Measurements from ENCODE around the gene GPR160. TPM values are rescaled to one million over a fixed set of nuclear protein-coding genes. Genes with fewer than 3 reads are reported as not detected.

Gene GPR160
- total RNA-seq, 1 experiment from 2014 or later: 16.1 TPM

DNA sequence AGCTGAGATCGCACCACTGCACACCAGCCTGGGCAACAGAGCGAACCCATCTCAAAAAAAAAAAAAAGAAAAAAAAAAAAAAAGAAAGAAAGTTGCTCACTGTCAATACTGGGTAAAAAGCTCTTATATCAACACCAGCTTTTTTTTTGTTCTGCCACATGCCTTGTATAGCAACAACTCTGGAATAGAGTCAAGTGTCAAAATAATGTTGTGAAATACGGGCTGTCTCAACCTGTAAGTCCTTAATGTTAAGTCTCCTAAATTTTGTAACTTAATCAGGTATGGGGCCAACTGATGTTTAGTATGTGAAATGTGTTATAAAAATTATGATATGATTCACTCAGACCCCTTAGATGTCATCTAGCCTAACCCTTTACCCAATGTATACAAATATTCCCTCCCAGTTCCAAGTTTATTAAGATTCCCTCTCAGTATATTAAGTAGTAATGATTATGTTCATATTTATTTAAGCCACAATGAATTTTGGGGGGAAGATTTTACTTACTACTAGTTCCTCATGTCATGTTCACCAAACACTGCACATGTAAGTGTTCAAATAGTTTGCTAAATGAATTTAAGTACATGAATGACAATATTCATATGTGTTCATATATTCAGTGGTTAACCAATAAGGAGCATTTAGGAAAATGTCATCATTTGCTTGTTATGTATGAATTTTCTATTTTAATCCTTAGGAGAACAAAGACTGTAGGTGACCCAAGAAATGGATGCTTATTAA lies 52.2 kb downstream of the GPR160 start:
- Mint-ChIP-seq H3K4me1 (ENCODE audit: low read depth, unreplicated experiment) (no peaks in the 10 kb centered on the region), H3K36me3 (ENCODE audit: insufficient read depth, unreplicated experiment) (peaks cover 19% of the 10 kb centered on the region), H3K4me3 (ENCODE audit: unreplicated experiment) (no peak overlapping the region), H3K27me3 (ENCODE audit: insufficient read depth, unreplicated experiment) (no peaks in the 10 kb centered on the region), H3K27ac (ENCODE audit: unreplicated experiment) (no peak overlapping the region), H3K9me3 (ENCODE audit: unreplicated experiment) (no peaks in the 10 kb centered on the region)
- TF ChIP-seq, protein P1, sequence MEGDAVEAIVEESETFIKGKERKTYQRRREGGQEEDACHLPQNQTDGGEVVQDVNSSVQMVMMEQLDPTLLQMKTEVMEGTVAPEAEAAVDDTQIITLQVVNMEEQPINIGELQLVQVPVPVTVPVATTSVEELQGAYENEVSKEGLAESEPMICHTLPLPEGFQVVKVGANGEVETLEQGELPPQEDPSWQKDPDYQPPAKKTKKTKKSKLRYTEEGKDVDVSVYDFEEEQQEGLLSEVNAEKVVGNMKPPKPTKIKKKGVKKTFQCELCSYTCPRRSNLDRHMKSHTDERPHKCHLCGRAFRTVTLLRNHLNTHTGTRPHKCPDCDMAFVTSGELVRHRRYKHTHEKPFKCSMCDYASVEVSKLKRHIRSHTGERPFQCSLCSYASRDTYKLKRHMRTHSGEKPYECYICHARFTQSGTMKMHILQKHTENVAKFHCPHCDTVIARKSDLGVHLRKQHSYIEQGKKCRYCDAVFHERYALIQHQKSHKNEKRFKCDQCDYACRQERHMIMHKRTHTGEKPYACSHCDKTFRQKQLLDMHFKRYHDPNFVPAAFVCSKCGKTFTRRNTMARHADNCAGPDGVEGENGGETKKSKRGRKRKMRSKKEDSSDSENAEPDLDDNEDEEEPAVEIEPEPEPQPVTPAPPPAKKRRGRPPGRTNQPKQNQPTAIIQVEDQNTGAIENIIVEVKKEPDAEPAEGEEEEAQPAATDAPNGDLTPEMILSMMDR (IDR thresholded peaks at IDR 0.05; ENCODE audit: insufficient read depth in 1 of 2, low read depth in 1 of 2, low read length in 1 of 2, severe bottlenecking in 1 of 2, unreplicated experiment in 1 of 2): no peak
- intact Hi-C loops (cut with micrococcal nuclease; ENCODE audit: unreplicated experiment): no loop called here
- Histone ChIP-seq H3K27me3 (replicated peaks; ENCODE audit: control insufficient read depth, insufficient read depth, low read length) (no peaks in the 10 kb centered on the region), H3K9me3 (no peaks in the 10 kb centered on the region), H3K4me3 (ENCODE audit: low read depth, low read length) (no peak overlapping the region), H3K36me3 (ENCODE audit: control insufficient read depth, insufficient read depth, low read length) (peaks cover 2% of the 10 kb centered on the region; the same call in 1 of the 2 replicates), H3K4me1 (no peaks in the 10 kb centered on the region)
- no TSS peak for BruUV-seq (replicated peaks)
- CTCF ChIA-PET: no interaction called here
- POLR2A ChIA-PET: no interaction called here
- no peak for DNase-seq

DNA sequence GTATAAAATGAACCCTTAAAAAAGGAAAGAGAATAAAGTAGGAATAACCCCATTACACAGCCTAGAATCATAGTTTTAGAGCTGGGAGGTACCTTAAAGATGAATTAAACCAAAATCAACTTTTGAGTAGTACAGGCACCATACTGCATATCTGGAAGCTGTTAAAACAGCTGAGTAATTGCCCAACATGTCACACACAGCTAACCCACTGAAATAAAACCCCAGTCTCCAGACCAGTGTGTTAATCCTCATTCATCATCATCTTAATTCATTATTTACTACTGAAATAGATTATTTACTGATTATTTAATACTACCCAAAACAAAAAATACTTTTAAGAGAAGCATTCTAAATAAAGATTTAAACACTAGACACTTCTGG lies 52.8 kb downstream of the GPR160 start:
- H3K27ac Mint-ChIP-seq (ENCODE audit: unreplicated experiment): no peak overlapping the region
- intact Hi-C loops (cut with micrococcal nuclease; ENCODE audit: unreplicated experiment): no loop called here
- no peaks in the 10 kb centered on the region for H3K27me3 ChIP-seq (replicated peaks; ENCODE audit: control insufficient read depth, insufficient read depth, low read length)
- no peaks in the 10 kb centered on the region for H3K9me3 Mint-ChIP-seq (ENCODE audit: unreplicated experiment)
- no peak overlapping the region for H3K4me3 Mint-ChIP-seq (ENCODE audit: unreplicated experiment)
- no peak for DNase-seq
- no peaks in the 10 kb centered on the region for H3K9me3 ChIP-seq
- CTCF ChIA-PET: no interaction called here
- H3K36me3 ChIP-seq (ENCODE audit: control insufficient read depth, insufficient read depth, low read length): no peaks in the 10 kb centered on the region; the same call in 1 of the 2 replicates
- TF ChIP-seq, protein P1 (IDR thresholded peaks at IDR 0.05; ENCODE audit: insufficient read depth in 1 of 2, low read depth in 1 of 2, low read length in 1 of 2, severe bottlenecking in 1 of 2, unreplicated experiment in 1 of 2): no peak
- H3K4me3 ChIP-seq (ENCODE audit: low read depth, low read length): no peak overlapping the region
- H3K36me3 Mint-ChIP-seq (ENCODE audit: insufficient read depth, unreplicated experiment): peaks cover 20% of the 10 kb centered on the region
- no TSS peak for BruUV-seq (replicated peaks)
- H3K4me1 Mint-ChIP-seq (ENCODE audit: low read depth, unreplicated experiment): no peaks in the 10 kb centered on the region
- POLR2A ChIA-PET: no interaction called here
- no peaks in the 10 kb centered on the region for H3K4me1 ChIP-seq
- H3K27me3 Mint-ChIP-seq (ENCODE audit: insufficient read depth, unreplicated experiment): no peaks in the 10 kb centered on the region

DNA sequence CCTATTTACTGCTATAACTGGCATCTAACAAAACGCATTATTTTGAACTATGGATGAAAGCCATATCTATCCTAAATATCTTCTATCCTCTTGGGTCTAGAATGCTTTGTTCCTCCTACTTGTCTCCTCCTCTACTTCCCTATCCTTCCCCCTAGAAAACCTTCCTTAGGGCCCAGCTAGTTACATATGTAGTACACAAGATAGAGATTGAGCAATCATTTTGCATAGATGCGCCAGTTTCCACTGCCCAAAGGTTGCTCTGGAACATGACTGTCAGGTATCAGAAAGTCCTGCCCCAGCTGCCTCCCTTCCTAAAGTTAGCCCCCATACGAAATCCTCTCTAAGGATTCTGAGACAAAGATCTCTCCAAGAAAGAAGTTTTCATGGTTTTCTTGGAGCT lies 55.1 kb downstream of the GPR160 start:
- DNase-seq: no peak
- H3K4me1 ChIP-seq: no peaks in the 10 kb centered on the region
- H3K4me3 ChIP-seq (ENCODE audit: low read depth, low read length): no peak overlapping the region
- ChIA-PET POLR2A (no interaction called here), CTCF (no interaction called here)
- no peaks in the 10 kb centered on the region for H3K9me3 Mint-ChIP-seq (ENCODE audit: unreplicated experiment)
- no peak overlapping the region for H3K4me3 Mint-ChIP-seq (ENCODE audit: unreplicated experiment)
- H3K27ac Mint-ChIP-seq (ENCODE audit: unreplicated experiment): no peak overlapping the region
- intact Hi-C loops (cut with micrococcal nuclease; ENCODE audit: unreplicated experiment): no loop called here
- no peaks in the 10 kb centered on the region for H3K36me3 ChIP-seq (ENCODE audit: control insufficient read depth, insufficient read depth, low read length)
- TF ChIP-seq, protein P1 (IDR thresholded peaks at IDR 0.05; ENCODE audit: insufficient read depth in 1 of 2, low read depth in 1 of 2, low read length in 1 of 2, severe bottlenecking in 1 of 2, unreplicated experiment in 1 of 2): no peak
- BruUV-seq (replicated peaks): no TSS peak
- H3K9me3 ChIP-seq: no peaks in the 10 kb centered on the region
- H3K27me3 Mint-ChIP-seq (ENCODE audit: insufficient read depth, unreplicated experiment): no peaks in the 10 kb centered on the region
- H3K4me1 Mint-ChIP-seq (ENCODE audit: low read depth, unreplicated experiment): no peaks in the 10 kb centered on the region
- no peaks in the 10 kb centered on the region for H3K27me3 ChIP-seq (replicated peaks; ENCODE audit: control insufficient read depth, insufficient read depth, low read length)
- peaks cover 20% of the 10 kb centered on the region for H3K36me3 Mint-ChIP-seq (ENCODE audit: insufficient read depth, unreplicated experiment)

Data from Caco-2 (cell line).